Activated naive CD4-positive, alpha-beta T cell treated with anti-CD3 and anti-CD28 coated beads for 36 hours (primary cell): ENCODE results near the gene KLHDC9. TPM values are rescaled to one million over a fixed set of nuclear protein-coding genes. Genes with fewer than 3 reads are reported as not detected.

Source experiments
- CTCF ChIA-PET: fragments of 350-600 bp; sonication (Branson Sonifier 250); formaldehyde crosslinking; loops from one replicate; lab custom pipeline; 2021; ENCODE audit warnings: antibody characterized with exemption; lab: Charles Lee
- DNase-seq: peaks from one replicate; pipeline ENCODE4 v3.0.0-alpha.2; 2020
- H3K27ac Mint-ChIP-seq: one replicate; pipeline ENCODE4 v1.8.0; 2021; ENCODE audit warnings: mild to moderate bottlenecking, mixed read lengths
- H3K27me3 Mint-ChIP-seq: one replicate; pipeline ENCODE4 v1.8.0; 2021; ENCODE audit warnings: low read depth, mixed read lengths
- H3K36me3 Mint-ChIP-seq: one replicate; pipeline ENCODE4 v1.8.0; 2021; ENCODE audit warnings: low read depth, mixed read lengths
- H3K4me1 Mint-ChIP-seq: one replicate; pipeline ENCODE4 v1.8.0; 2021; ENCODE audit warnings: low read depth, mixed read lengths
- H3K4me3 Mint-ChIP-seq: one replicate; pipeline ENCODE4 v1.8.0; 2021; ENCODE audit warnings: mild to moderate bottlenecking, moderate library complexity, mixed read lengths
- H3K9me3 Mint-ChIP-seq: one replicate; pipeline ENCODE4 v1.8.0; 2021; ENCODE audit warnings: mixed read lengths
- intact Hi-C: fragments of 100-400 bp; cut with micrococcal nuclease; formaldehyde crosslinking; loops from one replicate; pipeline ENCODE4 v1.15.1; 2023
- total RNA-seq, 2 experiments: library from RNA; stranded (reverse); gene quantifications; one replicate each; pipeline ENCODE4 v1.2.3, GENCODE V29; 2021

Gene KLHDC9
- total RNA-seq, 2 experiments from 2014 or later: 0.33 to 0.57 TPM

DNA sequence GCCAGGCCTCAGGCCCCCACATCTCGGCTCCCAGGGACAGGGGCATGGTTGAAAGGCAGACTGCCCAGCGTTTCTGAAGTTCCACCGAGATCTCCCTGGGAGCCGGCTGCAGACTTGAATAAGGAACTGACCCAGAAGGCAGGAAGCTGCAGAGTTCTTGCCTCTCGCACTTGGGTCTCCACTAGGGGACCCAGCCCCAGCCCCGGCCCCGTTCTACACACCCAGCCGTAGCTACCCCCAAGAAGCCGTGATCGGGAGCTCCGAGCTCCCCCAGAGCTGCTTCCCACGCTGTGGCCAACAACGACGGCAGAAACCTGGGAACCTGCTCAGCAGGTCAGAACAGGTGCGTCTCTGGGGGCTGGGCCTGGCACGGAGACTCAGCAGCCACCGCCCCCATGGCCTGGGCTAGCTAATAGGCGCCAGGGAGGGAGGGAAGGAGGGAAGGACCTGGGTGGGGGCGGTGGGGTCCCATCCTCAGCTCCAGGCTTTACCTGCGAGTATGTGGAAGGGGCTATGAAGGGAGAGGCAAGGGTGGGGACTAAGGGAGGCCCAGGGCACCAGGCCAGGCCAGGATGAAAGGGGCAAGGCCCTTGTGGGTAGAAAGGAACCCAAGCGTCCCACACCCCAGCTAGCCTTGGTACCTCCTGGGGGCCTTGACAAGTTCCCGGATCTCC, 8.8 kb upstream of the KLHDC9 start, which contains the start of gene NECTIN4:
TSS of gene NECTIN4 (minus strand) at position 308 of the 674 bp plus-strand sequence. CDS start at position 46, 262 bp downstream.
- no peaks in the 10 kb centered on the region for H3K36me3 Mint-ChIP-seq
- intact Hi-C loops: no loop called here
- no peak within 1 kb of the TSS for H3K27ac Mint-ChIP-seq
- H3K9me3 Mint-ChIP-seq: no peaks in the 10 kb centered on the region
- CTCF ChIA-PET: interaction anchor here (1.3 to 2.6 kb wide), 3 partner anchors 9 to 17 kb away, joined by 3 to 7 read pairs (median 3); partner anchors contain the start of gene KLHDC9
- peaks cover 37% of the 10 kb centered on the region for H3K4me1 Mint-ChIP-seq
- no peaks in the 10 kb centered on the region for H3K27me3 Mint-ChIP-seq
- no peak for DNase-seq
- no peak within 1 kb of the TSS for H3K4me3 Mint-ChIP-seq

DNA sequence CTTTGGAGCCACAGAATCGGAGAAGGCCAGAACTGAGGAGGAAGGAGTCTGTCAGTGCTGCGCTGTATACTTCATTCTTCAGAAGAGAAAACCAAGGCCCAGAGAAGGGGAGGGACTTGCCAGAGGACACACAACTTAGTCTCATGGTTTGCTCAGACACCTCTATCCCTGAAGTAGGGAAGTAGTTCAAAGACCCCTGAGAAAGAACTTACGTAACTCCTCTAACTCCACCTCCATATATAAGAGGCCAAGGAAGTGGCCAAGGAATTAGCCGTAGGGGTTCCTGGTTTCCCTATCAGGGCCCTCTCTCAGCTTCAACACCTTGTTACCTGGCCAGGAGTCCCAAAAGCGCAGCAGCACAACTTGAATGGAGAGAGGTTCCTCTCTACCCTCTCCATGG, 8.2 kb upstream of the KLHDC9 start:
- H3K4me3 Mint-ChIP-seq: no peak overlapping the region
- DNase-seq: no peak
- H3K9me3 Mint-ChIP-seq: no peaks in the 10 kb centered on the region
- intact Hi-C loops: no loop called here
- H3K27ac Mint-ChIP-seq: no peak overlapping the region
- H3K27me3 Mint-ChIP-seq: no peaks in the 10 kb centered on the region
- peaks cover 40% of the 10 kb centered on the region for H3K4me1 Mint-ChIP-seq
- H3K36me3 Mint-ChIP-seq: no peaks in the 10 kb centered on the region
- CTCF ChIA-PET: interaction anchor here (1.5 kb wide), 1 partner anchor 18 kb away, joined by 3 read pairs; no protein-coding TSS in a partner anchor

DNA sequence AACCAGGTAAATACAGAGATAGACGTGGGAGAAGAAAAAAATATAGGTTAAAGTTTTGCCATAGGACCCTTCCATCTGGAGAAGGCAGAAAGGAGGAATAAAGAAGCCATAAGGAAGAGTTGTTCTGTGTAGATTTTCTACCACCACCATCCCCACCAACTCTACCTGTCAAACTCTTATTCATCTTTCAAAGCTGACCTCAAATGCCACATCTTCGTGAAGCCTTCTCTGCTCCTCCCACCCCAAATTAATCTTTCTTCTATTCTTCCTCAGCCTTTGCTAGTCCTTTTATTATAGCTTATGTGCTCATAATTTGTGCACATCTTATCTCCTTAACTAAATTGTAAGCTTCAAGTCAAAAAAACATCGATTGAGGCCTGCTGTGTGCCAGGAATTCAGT, 7.5 kb upstream of the KLHDC9 start:
- CTCF ChIA-PET: interaction anchor here (0.6 to 1.5 kb wide), 2 partner anchors 18 to 350 kb away, joined by 3 read pairs; no protein-coding TSS in a partner anchor
- no peaks in the 10 kb centered on the region for H3K27me3 Mint-ChIP-seq
- peaks cover 45% of the 10 kb centered on the region for H3K4me1 Mint-ChIP-seq
- intact Hi-C loops: no loop called here
- DNase-seq: no peak
- no peaks in the 10 kb centered on the region for H3K9me3 Mint-ChIP-seq
- no peak overlapping the region for H3K27ac Mint-ChIP-seq
- H3K4me3 Mint-ChIP-seq: no peak overlapping the region
- H3K36me3 Mint-ChIP-seq: no peaks in the 10 kb centered on the region

GRCh38 chr1:161091093-161091492, 7.1 kb upstream of the KLHDC9 start:
- intact Hi-C loops: no loop called here
- no peak for DNase-seq
- H3K27me3 Mint-ChIP-seq: no peaks in the 10 kb centered on the region
- no peak overlapping the region for H3K27ac Mint-ChIP-seq
- H3K4me1 Mint-ChIP-seq: peaks cover 46% of the 10 kb centered on the region
- H3K36me3 Mint-ChIP-seq: no peaks in the 10 kb centered on the region
- H3K9me3 Mint-ChIP-seq: no peaks in the 10 kb centered on the region
- CTCF ChIA-PET: interaction anchor here (0.6 to 1.5 kb wide), 2 partner anchors 19 to 351 kb away, joined by 3 read pairs; no protein-coding TSS in a partner anchor
- H3K4me3 Mint-ChIP-seq: no peak overlapping the region

GRCh38 chr1:161091796-161092507, 6.2 kb upstream of the KLHDC9 start:
- DNase-seq: no peak
- Mint-ChIP-seq H3K36me3 (no peaks in the 10 kb centered on the region), H3K4me3 (no peak overlapping the region), H3K27me3 (no peaks in the 10 kb centered on the region), H3K4me1 (peaks cover 54% of the 10 kb centered on the region), H3K9me3 (no peaks in the 10 kb centered on the region), H3K27ac (no peak overlapping the region)
- intact Hi-C loops: loop anchor here (1.0 to 2.0 kb wide), 4 partner anchors 22 to 295 kb away; partner anchors contain the start of gene LY9
- CTCF ChIA-PET: interaction anchor here (0.6 to 10.0 kb wide), 5 partner anchors 21 to 140 kb away, joined by 3 to 221 read pairs (median 5); partner anchors contain the start of gene ARHGAP30

GRCh38 chr1:161092621-161093028, 5.5 kb upstream of the KLHDC9 start:
- no peaks in the 10 kb centered on the region for H3K27me3 Mint-ChIP-seq
- no peak overlapping the region for H3K27ac Mint-ChIP-seq
- no peaks in the 10 kb centered on the region for H3K9me3 Mint-ChIP-seq
- intact Hi-C loops: loop anchor here (1.0 to 2.0 kb wide), 4 partner anchors 22 to 296 kb away; partner anchors contain the start of gene LY9
- DNase-seq: peak; percentile 80
- no peaks in the 10 kb centered on the region for H3K36me3 Mint-ChIP-seq
- H3K4me3 Mint-ChIP-seq: no peak overlapping the region
- CTCF ChIA-PET: interaction anchor here (0.6 to 10.0 kb wide), 9 partner anchors 22 to 257 kb away, joined by 3 to 221 read pairs (median 5); partner anchors contain the start of genes ARHGAP30, TSTD1 and USF1
- H3K4me1 Mint-ChIP-seq: peaks cover 61% of the 10 kb centered on the region

- Mint-ChIP-seq H3K36me3 (no peaks in the 10 kb centered on the region), H3K4me1 (peaks cover 70% of the 10 kb centered on the region), H3K4me3 (no peak overlapping the region), H3K27ac (no peak overlapping the region), H3K27me3 (no peaks in the 10 kb centered on the region), H3K9me3 (no peaks in the 10 kb centered on the region)
- no peak for DNase-seq
- CTCF ChIA-PET: interaction anchor here (0.7 to 10.0 kb wide), 6 partner anchors 23 to 99 kb away, joined by 4 to 221 read pairs (median 55); partner anchors contain the start of genes ARHGAP30, TSTD1 and USF1
- intact Hi-C loops: no loop called here
Measured at GRCh38 chr1:161094481-161094880, 3.7 kb upstream of the KLHDC9 start.

- CTCF ChIA-PET: interaction anchor here (0.7 to 10.0 kb wide), 8 partner anchors 24 to 107 kb away, joined by 3 to 221 read pairs (median 8); partner anchors contain the start of genes ARHGAP30, TSTD1 and USF1
- intact Hi-C loops: loop anchor here (5.0 kb wide), 2 partner anchors 33 to 368 kb away; no protein-coding TSS in a partner anchor
- Mint-ChIP-seq H3K4me3 (no peak overlapping the region), H3K9me3 (no peaks in the 10 kb centered on the region), H3K36me3 (peaks cover 7% of the 10 kb centered on the region), H3K4me1 (peaks cover 68% of the 10 kb centered on the region), H3K27ac (no peak overlapping the region), H3K27me3 (no peaks in the 10 kb centered on the region)
- no peak for DNase-seq
Measured at GRCh38 chr1:161095230-161095629, 2.9 kb upstream of the KLHDC9 start.

DNA sequence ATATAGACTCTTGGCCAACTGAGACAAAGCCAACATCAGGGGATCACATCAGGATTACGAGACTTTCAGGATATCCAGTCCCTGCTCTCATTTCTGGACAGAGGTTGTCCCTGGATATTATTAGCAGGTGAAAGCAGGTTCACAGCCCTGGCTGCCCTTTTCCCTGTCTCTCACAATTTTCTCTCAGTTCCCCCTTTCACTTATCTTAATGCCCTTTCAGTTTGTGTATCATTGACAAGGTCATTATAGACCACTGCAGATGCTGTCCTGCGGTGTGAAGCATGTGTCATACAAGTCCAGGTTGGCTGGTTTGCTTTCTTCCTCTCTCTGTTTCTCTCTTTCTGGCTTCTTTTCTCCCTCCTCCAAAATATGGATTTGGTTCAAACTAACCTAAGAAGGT, 2.1 kb upstream of the KLHDC9 start:
- intact Hi-C loops: loop anchor here (2.0 to 5.0 kb wide), 3 partner anchors 34 to 369 kb away; no protein-coding TSS in a partner anchor
- Mint-ChIP-seq H3K9me3 (no peaks in the 10 kb centered on the region), H3K36me3 (peaks cover 7% of the 10 kb centered on the region), H3K4me3 (no peak overlapping the region), H3K27me3 (no peaks in the 10 kb centered on the region), H3K4me1 (peaks cover 60% of the 10 kb centered on the region), H3K27ac (no peak overlapping the region)
- no peak for DNase-seq
- CTCF ChIA-PET: interaction anchor here (1.0 to 10.0 kb wide), 13 partner anchors 11 to 107 kb away, joined by 3 to 221 read pairs (median 8); partner anchors contain the start of genes ARHGAP30, TSTD1 and USF1

DNA sequence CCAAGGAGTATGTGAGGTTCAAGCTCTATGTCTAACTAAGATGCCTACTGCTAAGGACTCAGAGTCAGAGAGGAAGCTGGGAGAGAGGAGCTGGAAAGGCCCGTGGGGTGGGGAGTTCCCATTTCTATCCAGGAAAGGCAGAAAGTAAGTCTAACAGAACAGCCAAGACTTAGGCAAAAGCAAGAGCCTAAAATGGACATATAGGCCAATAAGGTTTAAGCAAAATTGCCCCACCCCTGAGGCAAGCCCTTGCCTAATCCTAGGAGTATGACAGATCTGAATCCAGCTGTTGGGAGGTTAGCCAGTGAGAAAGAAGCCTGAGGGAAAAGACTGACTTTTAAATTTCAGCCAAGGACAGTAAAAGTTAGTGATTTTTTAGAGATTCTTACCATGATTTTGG, 1.6 kb upstream of the KLHDC9 start:
- peaks cover 57% of the 10 kb centered on the region for H3K4me1 Mint-ChIP-seq
- no peak overlapping the region for H3K4me3 Mint-ChIP-seq
- intact Hi-C loops: loop anchor here (2.0 to 5.0 kb wide), 3 partner anchors 34 to 369 kb away; no protein-coding TSS in a partner anchor
- peaks cover 10% of the 10 kb centered on the region for H3K36me3 Mint-ChIP-seq
- no peaks in the 10 kb centered on the region for H3K9me3 Mint-ChIP-seq
- H3K27ac Mint-ChIP-seq: no peak overlapping the region
- CTCF ChIA-PET: interaction anchor here (1.1 to 10.0 kb wide), 15 partner anchors 11 to 142 kb away, joined by 4 to 221 read pairs (median 7); partner anchors contain the start of genes ARHGAP30, ITLN2, TSTD1 and USF1
- no peaks in the 10 kb centered on the region for H3K27me3 Mint-ChIP-seq
- DNase-seq: no peak

GRCh38 chr1:161099090-161099802, 1.1 kb downstream of the KLHDC9 start:
- Mint-ChIP-seq H3K4me3 (peak overlapping the region; percentile 30), H3K36me3 (peaks cover 21% of the 10 kb centered on the region), H3K27me3 (no peaks in the 10 kb centered on the region), H3K27ac (peak overlapping the region; percentile 6), H3K9me3 (no peaks in the 10 kb centered on the region), H3K4me1 (peaks cover 38% of the 10 kb centered on the region)
- no peak for DNase-seq
- CTCF ChIA-PET: interaction anchor here (0.8 to 10.0 kb wide), 11 partner anchors 11 to 148 kb away, joined by 3 to 221 read pairs (median 9); partner anchors contain the start of genes ARHGAP30, NECTIN4, TSTD1 and USF1
- intact Hi-C loops: loop anchor here (2.0 to 5.0 kb wide), 3 partner anchors 37 to 372 kb away; no protein-coding TSS in a partner anchor
